Measurements from ENCODE around the gene ASPHD2. TPM values are rescaled to one million over a fixed set of nuclear protein-coding genes. Genes with fewer than 3 reads are reported as not detected.

The ASPHD2 gene
- polyA plus RNA-seq, 1 of the 3 experiments (the other 2 are of a cell fraction) = 2.2 TPM

DNA sequence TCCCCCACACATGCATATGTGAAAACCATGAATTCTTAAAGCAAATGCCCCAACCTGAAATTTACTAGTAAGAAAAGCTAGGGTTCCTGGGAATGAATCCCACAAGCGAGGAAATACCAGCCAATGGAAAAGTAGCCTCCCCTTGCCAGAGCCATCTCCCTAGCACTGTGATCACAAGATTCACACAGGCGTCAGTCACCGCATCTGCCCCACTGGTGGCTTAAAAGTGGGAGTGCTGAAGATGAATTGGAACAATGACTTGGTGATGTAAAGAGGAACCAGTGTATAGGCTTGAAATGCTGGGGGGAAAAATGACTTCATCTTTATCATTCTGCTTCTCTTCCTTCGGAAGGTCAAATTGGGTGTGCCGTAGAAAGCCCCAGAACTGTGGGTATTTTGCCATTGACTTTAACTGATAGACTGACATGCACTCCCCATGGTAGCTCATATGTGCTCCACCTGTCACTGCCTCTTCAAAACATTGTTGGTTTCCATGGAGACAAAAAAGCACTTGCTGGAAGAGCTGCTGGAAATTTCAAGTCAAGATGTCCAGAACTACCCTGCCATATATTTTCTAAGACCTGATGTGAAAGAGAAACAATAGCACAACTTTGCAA, 19.2 kb upstream of the ASPHD2 start (continued):
- no peak for TF ChIP-seq GABPA (IDR thresholded peaks at IDR 0.05; ENCODE audit: low read depth)
- no peak for TF ChIP-seq TCF12 (IDR thresholded peaks at IDR 0.05)
- no peak for TF ChIP-seq NFIC (IDR thresholded peaks at IDR 0.05; ENCODE audit: borderline replicate concordance)
- no peak for TF ChIP-seq IRF3 (IDR thresholded peaks at IDR 0.05; ENCODE audit: low read depth, low read length)
- TF ChIP-seq EP300 (IDR thresholded peaks at IDR 0.05; ENCODE audit: borderline replicate concordance in 1 of 2, low read depth in 1 of 2, low read length in 1 of 2) = no peak
- TF ChIP-seq MXI1 (IDR thresholded peaks at IDR 0.05; ENCODE audit: low read depth, low read length) = no peak
- TF ChIP-seq USF2 (IDR thresholded peaks at IDR 0.05; ENCODE audit: borderline replicate concordance, low read depth, low read length) = no peak

DNA sequence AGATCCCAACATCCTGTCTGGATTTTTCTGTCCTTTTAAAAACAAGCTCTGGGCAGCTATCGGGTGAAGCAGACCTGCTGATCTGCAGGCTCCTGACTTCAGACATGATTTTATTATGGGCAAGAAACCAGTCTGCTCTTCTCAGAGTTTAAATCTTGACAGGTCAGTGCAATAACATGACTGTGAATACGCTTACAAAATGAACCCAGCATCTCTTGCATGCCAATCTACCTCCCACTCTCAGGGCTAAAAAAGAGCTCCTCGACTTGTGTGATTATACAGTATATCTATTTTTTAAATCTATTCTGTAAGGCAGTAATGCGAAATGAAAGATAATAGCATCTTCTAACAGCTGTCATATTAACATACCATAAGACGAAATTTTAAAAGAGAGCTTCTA, 18.7 kb upstream of the ASPHD2 start:
- no peak for TF ChIP-seq EZH2phosphoT487 (IDR thresholded peaks at IDR 0.05; ENCODE audit: borderline replicate concordance, low read depth)
- TF ChIP-seq RFX5 (IDR thresholded peaks at IDR 0.05; ENCODE audit: low read length) = no peak
- TF ChIP-seq POLR2AphosphoS5 (IDR thresholded peaks at IDR 0.05; ENCODE audit: low read depth, low read length) = no peak
- TF ChIP-seq SIN3A (IDR thresholded peaks at IDR 0.05; ENCODE audit: borderline replicate concordance, low read depth, low read length) = no peak
- no peak for TF ChIP-seq RXRA (IDR thresholded peaks at IDR 0.05; ENCODE audit: borderline replicate concordance, low read depth)
- TF ChIP-seq NFIC (IDR thresholded peaks at IDR 0.05; ENCODE audit: borderline replicate concordance) = no peak
- TF ChIP-seq ELF1 (IDR thresholded peaks at IDR 0.05) = no peak
- no peak for TF ChIP-seq NRF1 (IDR thresholded peaks at IDR 0.05; ENCODE audit: low read depth, low read length)
- no peak for TF ChIP-seq JUND (IDR thresholded peaks at IDR 0.05)
- no peak for TF ChIP-seq SMC3 (IDR thresholded peaks at IDR 0.05; ENCODE audit: low read depth, low read length)
- no peak for TF ChIP-seq EP300 (IDR thresholded peaks at IDR 0.05; ENCODE audit: borderline replicate concordance in 1 of 2, low read depth in 1 of 2, low read length in 1 of 2)
- TF ChIP-seq, protein P1, sequence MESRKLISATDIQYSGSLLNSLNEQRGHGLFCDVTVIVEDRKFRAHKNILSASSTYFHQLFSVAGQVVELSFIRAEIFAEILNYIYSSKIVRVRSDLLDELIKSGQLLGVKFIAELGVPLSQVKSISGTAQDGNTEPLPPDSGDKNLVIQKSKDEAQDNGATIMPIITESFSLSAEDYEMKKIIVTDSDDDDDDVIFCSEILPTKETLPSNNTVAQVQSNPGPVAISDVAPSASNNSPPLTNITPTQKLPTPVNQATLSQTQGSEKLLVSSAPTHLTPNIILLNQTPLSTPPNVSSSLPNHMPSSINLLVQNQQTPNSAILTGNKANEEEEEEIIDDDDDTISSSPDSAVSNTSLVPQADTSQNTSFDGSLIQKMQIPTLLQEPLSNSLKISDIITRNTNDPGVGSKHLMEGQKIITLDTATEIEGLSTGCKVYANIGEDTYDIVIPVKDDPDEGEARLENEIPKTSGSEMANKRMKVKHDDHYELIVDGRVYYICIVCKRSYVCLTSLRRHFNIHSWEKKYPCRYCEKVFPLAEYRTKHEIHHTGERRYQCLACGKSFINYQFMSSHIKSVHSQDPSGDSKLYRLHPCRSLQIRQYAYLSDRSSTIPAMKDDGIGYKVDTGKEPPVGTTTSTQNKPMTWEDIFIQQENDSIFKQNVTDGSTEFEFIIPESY (IDR thresholded peaks at IDR 0.05; ENCODE audit: borderline replicate concordance, low read depth) = no peak
- no peak for TF ChIP-seq MAX (IDR thresholded peaks at IDR 0.05; ENCODE audit: low read depth)
- no peak for TF ChIP-seq MXI1 (IDR thresholded peaks at IDR 0.05; ENCODE audit: low read depth, low read length)
- TF ChIP-seq REST (IDR thresholded peaks at IDR 0.05; ENCODE audit: low read depth, low read length) = no peak
- no peak for TF ChIP-seq RAD21 (IDR thresholded peaks at IDR 0.05; ENCODE audit: low read length)
- TF ChIP-seq YY1 (IDR thresholded peaks at IDR 0.05; ENCODE audit: low read depth) = no peak
- 17% methylated on average over 5 of the region's 5 CpGs for WGBS (ENCODE audit: low lambda C conversion rate)
- ChIA-PET POLR2A (interaction anchor here (0.6 kb wide), 1 partner anchor 1623 kb away, joined by 4 read pairs; no protein-coding TSS in a partner anchor), CTCF (interaction anchor here (0.8 to 3.1 kb wide), 4 partner anchors 15 to 50 kb away, joined by 3 to 20 read pairs (median 6); no protein-coding TSS in a partner anchor)
- no peaks in the 10 kb centered on the region for H3F3A ChIP-seq (replicated peaks; ENCODE audit: insufficient read depth)
- no peaks in the 10 kb centered on the region for H3K79me2 ChIP-seq (ENCODE audit: insufficient read depth)
- no peak overlapping the region for H3K9ac ChIP-seq
- no peak overlapping the region for H3K4me2 ChIP-seq
- no peaks in the 10 kb centered on the region for H3K9me3 ChIP-seq
- H2AFZ ChIP-seq (ENCODE audit: low read depth) = no peak overlapping the region
- no peak for DNase-seq
- no peaks in the 10 kb centered on the region for H4K20me1 ChIP-seq (ENCODE audit: insufficient read depth)
- peaks cover 0 to 2% of the 10 kb centered on the region in 2 experiments; a peak in 1 of 4 replicates for H3K4me1 ChIP-seq (ENCODE audit: control insufficient read depth in 1 of 2, insufficient read depth in 2 of 2, low read depth in 1 of 2, low read length in 1 of 2)
- H3K36me3 ChIP-seq (replicated peaks in 1 of 2; ENCODE audit: control insufficient read depth in 1 of 2, insufficient read depth in 2 of 2, low read length in 1 of 2) = no peaks in the 10 kb centered on the region
- H3K9me2 ChIP-seq = no peaks in the 10 kb centered on the region
- H3K27ac ChIP-seq (ENCODE audit: low read depth in 2 of 2, low read length in 1 of 2) = no peak overlapping the region
- no peaks in the 10 kb centered on the region; the same call in 1 of the 2 replicates for H3K27me3 ChIP-seq (ENCODE audit: insufficient read depth)
- no peak overlapping the region for H3K4me3 ChIP-seq (ENCODE audit: low read depth in 2 of 2, low read length in 1 of 2)

Measured in SK-N-SH (cell line).